Sigmoid colon (tissue), 7 donors: ENCODE results near the gene MC1R. TPM values are rescaled to one million over a fixed set of nuclear protein-coding genes. Genes with fewer than 3 reads are reported as not detected.

Experiments used
- DNase-seq: peaks from one replicate; pipeline ENCODE4 v3.0.0-alpha.2; 2019
- H3K27ac ChIP-seq, 4 donors: fragments of 200-600 bp; sonication (generic); one replicate each; pipeline ENCODE4 v1.5.1; 2016 to 2019; ENCODE audit warnings: mild to moderate bottlenecking in 1 of 4
- H3K27me3 ChIP-seq, 3 donors: fragments of 200-600 bp; sonication (generic); one replicate each; pipeline ENCODE4 v1.5.1; 2019; ENCODE audit warnings: mild to moderate bottlenecking in 1 of 3
- H3K36me3 ChIP-seq, 4 donors: fragments of 200-600 bp; sonication (generic); one replicate each; pipeline ENCODE4 v1.5.1; 2016 to 2019
- H3K4me1 ChIP-seq, 4 donors: fragments of 200-600 bp; sonication (generic); one replicate each; pipeline ENCODE4 v1.5.1; 2017 to 2019
- H3K4me3 ChIP-seq, 4 donors: fragments of 200-600 bp; sonication (generic); one replicate each; pipeline ENCODE4 v1.5.1; 2017 to 2019; ENCODE audit warnings: mild to moderate bottlenecking in 2 of 4, moderate library complexity in 1 of 4
- H3K9me3 ChIP-seq, 4 donors: fragments of 200-600 bp in 3 of 4; sonication (generic) in 3 of 4; one replicate each; pipeline versions ENCODE4 v1.5.1 to v1.6.1; 2013 to 2019
- CTCF ChIP-seq, 4 experiments: fragments of 450-650 bp in 3 of 4; fragments of 200-600 bp in 1 of 4; IDR thresholded peaks; one replicate each; pipeline ENCODE4 v1.5.1; 2016 to 2019; ENCODE audit warnings: antibody characterized with exemption in 4 of 4, mild to moderate bottlenecking in 3 of 4, moderate library complexity in 2 of 4
- EP300 ChIP-seq, 4 donors: sonication (generic); formaldehyde crosslinking; IDR thresholded peaks; one replicate each; pipeline ENCODE4 v1.6.1; 2017; ENCODE audit warnings: antibody characterized with exemption in 4 of 4
- POLR2A ChIP-seq, 2 donors: fragments of 450-650 bp; IDR thresholded peaks; one replicate each; pipeline ENCODE4 v1.6.1; 2016; ENCODE audit warnings: antibody characterized with exemption in 2 of 2, mild to moderate bottlenecking in 2 of 2, moderate library complexity in 2 of 2
- POLR2AphosphoS5 ChIP-seq, 4 donors: sonication (generic); formaldehyde crosslinking; IDR thresholded peaks; one replicate each; pipeline ENCODE4 v1.6.1; 2017; ENCODE audit warnings: antibody characterized with exemption in 4 of 4
- WGBS, 2 donors: extraction: QIAGEN DNeasy Blood & Tissue Kit; methylation state at CpG; one replicate each; pipeline ENCODE4 v1.1.7; 2013; 5-methylcytosine and 5-hydroxymethylcytosine counted together
- intact Hi-C: fragments of 100-400 bp; cut with DNase I; formaldehyde crosslinking; loops from one replicate; pipeline ENCODE4 v1.15.1; 2023
- polyA plus RNA-seq, 3 donors: library from polyadenylated mRNA; stranded (reverse); fragments of 200-250 nt; gene quantifications; one replicate each; pipeline ENCODE4 v1.2.3, GENCODE V29; 2013
- total RNA-seq, 4 donors: library from RNA; depleted of rRNA; stranded (reverse); fragments of >200 nt; gene quantifications; one replicate each; pipeline ENCODE4 v1.1.0, GENCODE V29; 2016
- donor health status: healthy with polysubstance abuse.
- donor health status: Bipolar disorder and iron deficiency.
- donor health status: healthy.

MC1R gene
- total and polyA plus RNA-seq, 7 donors = 2.1 to 8.0 (median 4.9) TPM; not detected in 2

- Histone ChIP-seq H3K4me1 (peaks cover 0 to 2% (median under 1%) of the 10 kb centered on the region in 4 donors), H3K27ac (no peak overlapping the region), H3K27me3 (no peaks in the 10 kb centered on the region), H3K4me3 (no peak overlapping the region), H3K9me3 (no peaks in the 10 kb centered on the region), H3K36me3 (peaks cover 15 to 80% (median 47%) of the 10 kb centered on the region in 4 donors)
- intact Hi-C loops = no loop called here
- no peak for TF ChIP-seq POLR2A (IDR thresholded peaks at IDR 0.05)
- TF ChIP-seq CTCF (IDR thresholded peaks at IDR 0.05) = no peak
- no peak for TF ChIP-seq POLR2AphosphoS5 (IDR thresholded peaks at IDR 0.05)
- no peak for TF ChIP-seq EP300 (IDR thresholded peaks at IDR 0.05)
- 92 to 95% methylated on average over 6 of the region's 6 CpGs for WGBS, 2 donors
- DNase-seq = no peak
These were observed 37.3 kb upstream of the MC1R start for GRCh38 chr16:89881368-89881730.

GRCh38 chr16:89883346-89884040, 35.2 kb upstream of the MC1R start:
- no peak overlapping the region for H3K4me3 ChIP-seq
- H3K27ac ChIP-seq = no peak overlapping the region
- no peaks in the 10 kb centered on the region for H3K4me1 ChIP-seq
- peaks cover 25 to 96% (median 64%) of the 10 kb centered on the region in 4 donors for H3K36me3 ChIP-seq
- H3K9me3 ChIP-seq = no peaks in the 10 kb centered on the region
- 94 to 95% methylated on average over 28 of the region's 28 CpGs for WGBS, 2 donors
- no peaks in the 10 kb centered on the region for H3K27me3 ChIP-seq
- intact Hi-C loops = no loop called here
- TF ChIP-seq POLR2AphosphoS5 (IDR thresholded peaks at IDR 0.05) (no peak), CTCF (IDR thresholded peaks at IDR 0.05) (no peak), POLR2A (IDR thresholded peaks at IDR 0.05) (no peak), EP300 (IDR thresholded peaks at IDR 0.05) (no peak)
- no peak for DNase-seq

- no peak overlapping the region for H3K27ac ChIP-seq
- intact Hi-C loops = no loop called here
- no peak for TF ChIP-seq EP300 (IDR thresholded peaks at IDR 0.05)
- no peak for TF ChIP-seq CTCF (IDR thresholded peaks at IDR 0.05)
- TF ChIP-seq POLR2A (IDR thresholded peaks at IDR 0.05) = no peak
- no peak for TF ChIP-seq POLR2AphosphoS5 (IDR thresholded peaks at IDR 0.05)
- H3K27me3 ChIP-seq = no peaks in the 10 kb centered on the region
- H3K4me1 ChIP-seq = no peaks in the 10 kb centered on the region
- WGBS, 2 donors = 96 to 98% methylated on average over 8 of the region's 8 CpGs
- no peak for DNase-seq
- no peaks in the 10 kb centered on the region for H3K9me3 ChIP-seq
- H3K4me3 ChIP-seq = no peak overlapping the region
- H3K36me3 ChIP-seq = peaks cover 25 to 96% (median 62%) of the 10 kb centered on the region in 4 donors
These were observed 34.6 kb upstream of the MC1R start for GRCh38 chr16:89884041-89884421.

- Histone ChIP-seq H3K27ac (no peak overlapping the region), H3K27me3 (no peaks in the 10 kb centered on the region), H3K36me3 (peaks cover 34 to 100% (median 83%) of the 10 kb centered on the region in 4 donors), H3K9me3 (no peaks in the 10 kb centered on the region), H3K4me1 (peaks cover 0 to 4% (median 0%) of the 10 kb centered on the region in 4 donors), H3K4me3 (no peak overlapping the region)
- 95 to 97% methylated on average over 14 of the region's 14 CpGs for whole genome bisulfite sequencing, 2 donors
- no peak for TF ChIP-seq CTCF (IDR thresholded peaks at IDR 0.05)
- no peak for TF ChIP-seq EP300 (IDR thresholded peaks at IDR 0.05)
- TF ChIP-seq POLR2A (IDR thresholded peaks at IDR 0.05) = no peak
- no peak for TF ChIP-seq POLR2AphosphoS5 (IDR thresholded peaks at IDR 0.05)
- intact Hi-C loops = no loop called here
- no peak for DNase-seq
These were observed 31.4 kb upstream of the MC1R start for GRCh38 chr16:89887243-89887642.

GRCh38 chr16:89890200-89890599, 28.5 kb upstream of the MC1R start:
- Histone ChIP-seq H3K4me3 (no peak overlapping the region), H3K27me3 (no peaks in the 10 kb centered on the region), H3K36me3 (peaks cover 36 to 100% (median 88%) of the 10 kb centered on the region in 4 donors), H3K4me1 (peaks cover 0 to 4% (median 0%) of the 10 kb centered on the region in 4 donors), H3K9me3 (no peaks in the 10 kb centered on the region), H3K27ac (no peak overlapping the region)
- WGBS, 2 donors = 80 to 89% methylated on average over 9 of the region's 9 CpGs
- intact Hi-C loops = no loop called here
- no peak for DNase-seq
- no peak for TF ChIP-seq EP300 (IDR thresholded peaks at IDR 0.05)
- no peak for TF ChIP-seq POLR2AphosphoS5 (IDR thresholded peaks at IDR 0.05)
- TF ChIP-seq POLR2A (IDR thresholded peaks at IDR 0.05) = no peak
- TF ChIP-seq CTCF (IDR thresholded peaks at IDR 0.05) = no peak
